IPS-15b (cell line): ENCODE results near the gene SMC1B.
A peak's percentile ranks its signal among the peaks of the same experiment; 100 is the strongest.

Source experiments
- H3K27me3 ChIP-seq: one replicate; pipeline ENCODE4 v1.6.1; 2013; ENCODE audit warnings: low read length; ENCODE audit not compliant: control insufficient read depth, insufficient read depth
- H3K36me3 ChIP-seq: one replicate; pipeline ENCODE4 v1.6.1; 2013; ENCODE audit warnings: low read length; ENCODE audit not compliant: control insufficient read depth, insufficient read depth
- H3K4me1 ChIP-seq: one replicate; pipeline ENCODE4 v1.6.1; 2013; ENCODE audit warnings: mild to moderate bottlenecking, low read length; ENCODE audit not compliant: control insufficient read depth, insufficient read depth
- H3K4me3 ChIP-seq: one replicate; pipeline ENCODE4 v1.5.1; 2013; ENCODE audit warnings: low read depth, low read length
- H3K9ac ChIP-seq: one replicate; pipeline ENCODE4 v1.6.1; 2013; ENCODE audit warnings: low read depth, mild to moderate bottlenecking, low read length
- H3K9me3 ChIP-seq: one replicate; pipeline ENCODE4 v1.6.1; 2013; ENCODE audit warnings: mild to moderate bottlenecking, low read length; ENCODE audit not compliant: control insufficient read depth, insufficient read depth

SMC1B gene

DNA sequence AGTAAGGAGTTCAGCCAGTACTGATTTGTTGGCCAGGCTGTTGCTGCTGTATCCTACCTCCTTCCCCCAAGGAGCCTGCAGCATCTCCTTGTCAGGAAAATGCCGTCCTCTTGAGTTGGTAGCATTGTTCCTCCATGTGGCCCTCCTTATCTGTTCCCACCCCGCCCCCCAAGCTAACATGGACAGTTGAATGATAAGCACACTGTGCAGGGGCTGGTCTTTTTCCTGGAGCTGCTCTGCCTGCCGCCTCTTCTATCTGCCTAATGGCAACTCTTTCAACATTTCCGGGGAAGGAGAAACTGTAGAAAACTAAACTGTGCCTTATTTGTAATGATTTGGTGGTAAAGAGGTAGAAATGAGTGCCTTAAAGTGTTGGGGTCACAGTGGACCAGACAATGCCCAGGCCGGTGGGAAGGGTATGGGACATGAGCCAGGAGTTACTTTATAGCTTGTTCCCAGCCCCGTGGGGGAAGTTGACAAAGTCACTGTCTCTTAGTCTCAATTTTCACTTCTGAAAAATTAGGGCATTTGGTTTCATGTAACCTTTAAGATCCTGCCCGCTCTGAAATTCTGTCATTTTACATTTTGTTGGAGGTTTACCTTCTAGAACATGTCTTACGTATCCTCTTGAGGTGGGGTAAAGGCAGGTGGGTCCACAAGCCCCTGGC is 99.2 kb downstream of the SMC1B start:
- Histone ChIP-seq H3K9ac (no peak overlapping the region), H3K36me3 (no peaks in the 10 kb centered on the region), H3K9me3 (no peaks in the 10 kb centered on the region), H3K4me1 (peaks cover 9% of the 10 kb centered on the region), H3K27me3 (peaks cover 5% of the 10 kb centered on the region), H3K4me3 (no peak overlapping the region)

GRCh38 chr22:45312856-45313255 is 100.5 kb downstream of the SMC1B start:
- H3K36me3 ChIP-seq = no peaks in the 10 kb centered on the region
- no peaks in the 10 kb centered on the region for H3K9me3 ChIP-seq
- peaks cover 5% of the 10 kb centered on the region for H3K27me3 ChIP-seq
- no peak overlapping the region for H3K9ac ChIP-seq
- peaks cover 4% of the 10 kb centered on the region for H3K4me1 ChIP-seq
- H3K4me3 ChIP-seq = no peak overlapping the region

GRCh38 chr22:45312415-45312814 is 101.0 kb downstream of the SMC1B start:
- Histone ChIP-seq H3K4me3 (no peak overlapping the region), H3K9me3 (no peaks in the 10 kb centered on the region), H3K27me3 (peaks cover 5% of the 10 kb centered on the region), H3K4me1 (peaks cover 3% of the 10 kb centered on the region), H3K9ac (no peak overlapping the region), H3K36me3 (no peaks in the 10 kb centered on the region)

GRCh38 chr22:45310977-45311531 is 102.3 kb downstream of the SMC1B start:
- H3K4me3 ChIP-seq = peak overlapping the region; percentile 70
- H3K4me1 ChIP-seq = peaks cover 3% of the 10 kb centered on the region
- peak overlapping the region; percentile 54 for H3K9ac ChIP-seq
- H3K36me3 ChIP-seq = no peaks in the 10 kb centered on the region
- H3K9me3 ChIP-seq = no peaks in the 10 kb centered on the region
- H3K27me3 ChIP-seq = peaks cover 5% of the 10 kb centered on the region

DNA sequence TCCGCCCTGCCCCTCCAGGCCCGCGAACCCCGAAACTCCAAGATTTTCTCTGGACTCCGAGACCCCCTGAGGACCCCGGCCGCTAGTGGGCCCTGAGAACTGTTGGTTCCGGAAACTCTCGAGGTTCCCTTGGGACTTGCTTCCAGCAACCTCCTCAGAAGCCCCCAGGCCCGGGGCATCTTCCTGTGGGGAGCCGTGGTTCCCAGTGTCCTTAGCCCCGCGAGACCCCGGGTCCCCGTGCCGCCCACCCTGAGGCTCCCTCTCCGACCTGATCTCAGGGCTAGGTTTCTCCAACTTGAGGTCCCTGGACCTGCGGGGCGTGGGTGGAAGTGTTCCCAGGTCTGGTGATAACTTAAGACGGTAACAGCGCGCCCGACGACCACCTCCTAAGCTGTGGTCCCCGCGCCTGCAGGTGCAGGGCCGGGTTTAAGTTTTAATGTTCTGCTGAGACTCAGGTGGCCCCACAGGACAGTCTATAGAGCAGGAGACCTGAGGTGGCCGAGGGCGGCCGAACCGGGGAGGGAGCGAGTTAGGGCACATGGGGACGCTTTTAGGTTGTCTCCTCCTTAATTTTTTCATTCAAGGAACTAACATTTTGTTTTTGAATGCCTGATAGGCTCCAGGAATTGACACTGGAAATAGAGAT is 102.9 kb downstream of the SMC1B start:
- Histone ChIP-seq H3K36me3 (no peaks in the 10 kb centered on the region), H3K27me3 (peaks cover 5% of the 10 kb centered on the region), H3K9ac (peak overlapping the region; percentile 54), H3K9me3 (no peaks in the 10 kb centered on the region), H3K4me1 (peaks cover 3% of the 10 kb centered on the region), H3K4me3 (peak overlapping the region; percentile 70)

DNA sequence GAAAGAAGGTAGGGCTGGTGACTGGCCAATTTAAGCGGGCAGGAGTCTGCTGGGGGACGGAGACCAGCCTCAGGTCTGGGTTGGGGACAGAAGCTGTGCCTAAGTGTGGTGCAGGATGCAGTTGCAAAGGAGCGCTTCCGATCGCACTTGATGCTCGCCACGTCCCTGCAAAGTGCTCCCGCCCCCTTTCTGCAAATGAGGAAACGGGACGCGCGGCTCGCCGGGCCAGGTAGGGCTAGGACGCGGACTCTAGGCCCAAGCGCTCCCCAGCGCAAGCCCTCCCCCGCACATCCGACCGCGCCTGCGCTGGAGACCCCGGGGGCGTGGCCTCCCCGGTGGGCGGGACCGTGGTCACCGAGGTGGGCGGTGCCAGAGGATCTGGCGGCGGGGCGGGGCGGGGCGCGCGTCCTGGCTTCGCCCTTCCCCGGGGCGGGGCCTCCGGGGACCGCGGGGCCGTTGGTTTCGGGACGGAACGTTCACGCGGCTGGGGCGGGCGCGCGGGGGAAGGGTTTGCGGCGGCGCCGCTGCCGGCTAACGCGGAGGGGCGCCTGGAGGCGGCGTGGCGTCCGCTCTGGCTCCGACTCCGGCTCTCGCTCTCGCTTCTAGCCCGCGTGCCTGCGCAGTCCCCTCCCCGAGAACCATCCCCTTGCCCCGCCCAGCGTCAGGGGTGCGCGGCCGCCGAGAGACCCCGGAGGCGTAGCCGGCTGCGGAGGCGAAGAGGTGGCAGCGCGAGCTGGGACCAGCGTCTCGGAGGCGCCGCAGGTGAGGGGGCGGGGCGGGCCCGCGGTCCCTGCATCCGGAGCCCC is 103.8 kb downstream of the SMC1B start, which contains the start of gene FAM118A:
TSS of gene FAM118A (plus strand) at position 513 of the 806 bp plus-strand sequence. CDS start 12,446 bp downstream, outside the sequence.
- H3K9ac ChIP-seq = peak within 1 kb of the TSS; percentile 85
- H3K36me3 ChIP-seq = no peaks in the 10 kb centered on the region
- H3K4me1 ChIP-seq = peaks cover 3% of the 10 kb centered on the region
- peak within 1 kb of the TSS; percentile 85 for H3K4me3 ChIP-seq
- H3K27me3 ChIP-seq = peaks cover 5% of the 10 kb centered on the region
- no peaks in the 10 kb centered on the region for H3K9me3 ChIP-seq

DNA sequence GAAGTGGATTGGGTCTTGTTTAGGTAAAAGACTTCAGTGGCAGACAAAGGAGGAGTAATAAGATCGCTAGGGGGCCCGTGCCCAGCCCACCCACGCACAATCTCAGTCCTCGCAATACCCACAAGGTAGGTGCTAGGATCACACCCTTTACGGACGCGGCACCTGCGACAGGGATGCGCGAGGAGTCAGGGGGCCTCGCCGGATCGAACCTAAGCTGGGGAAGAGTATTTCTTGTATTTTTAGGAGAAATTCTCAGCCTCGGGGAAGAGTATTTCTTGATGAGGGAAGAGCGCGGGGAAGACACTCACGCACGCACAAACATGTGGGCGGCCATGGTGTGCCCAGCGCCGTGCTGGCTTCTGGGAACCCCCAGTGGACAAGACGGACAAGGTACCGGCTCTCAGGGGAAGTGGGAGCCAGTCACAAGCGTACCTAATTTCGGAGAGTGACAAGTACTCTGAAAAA is 104.4 kb downstream of the SMC1B start:
- H3K4me1 ChIP-seq = peaks cover 3% of the 10 kb centered on the region
- no peaks in the 10 kb centered on the region for H3K36me3 ChIP-seq
- peak overlapping the region; percentile 85 for H3K4me3 ChIP-seq
- peaks cover 5% of the 10 kb centered on the region for H3K27me3 ChIP-seq
- H3K9me3 ChIP-seq = no peaks in the 10 kb centered on the region
- H3K9ac ChIP-seq = peak overlapping the region; percentile 85

GRCh38 chr22:45308391-45308956 is 104.9 kb downstream of the SMC1B start:
- H3K4me3 ChIP-seq = peak overlapping the region; percentile 85
- H3K9me3 ChIP-seq = no peaks in the 10 kb centered on the region
- H3K36me3 ChIP-seq = no peaks in the 10 kb centered on the region
- peaks cover 5% of the 10 kb centered on the region for H3K27me3 ChIP-seq
- H3K4me1 ChIP-seq = peaks cover 3% of the 10 kb centered on the region
- H3K9ac ChIP-seq = no peak overlapping the region

- Histone ChIP-seq H3K4me1 (peaks cover 3% of the 10 kb centered on the region), H3K36me3 (no peaks in the 10 kb centered on the region)
These were observed 107.3 kb downstream of the SMC1B start for GRCh38 chr22:45306139-45306538.

DNA sequence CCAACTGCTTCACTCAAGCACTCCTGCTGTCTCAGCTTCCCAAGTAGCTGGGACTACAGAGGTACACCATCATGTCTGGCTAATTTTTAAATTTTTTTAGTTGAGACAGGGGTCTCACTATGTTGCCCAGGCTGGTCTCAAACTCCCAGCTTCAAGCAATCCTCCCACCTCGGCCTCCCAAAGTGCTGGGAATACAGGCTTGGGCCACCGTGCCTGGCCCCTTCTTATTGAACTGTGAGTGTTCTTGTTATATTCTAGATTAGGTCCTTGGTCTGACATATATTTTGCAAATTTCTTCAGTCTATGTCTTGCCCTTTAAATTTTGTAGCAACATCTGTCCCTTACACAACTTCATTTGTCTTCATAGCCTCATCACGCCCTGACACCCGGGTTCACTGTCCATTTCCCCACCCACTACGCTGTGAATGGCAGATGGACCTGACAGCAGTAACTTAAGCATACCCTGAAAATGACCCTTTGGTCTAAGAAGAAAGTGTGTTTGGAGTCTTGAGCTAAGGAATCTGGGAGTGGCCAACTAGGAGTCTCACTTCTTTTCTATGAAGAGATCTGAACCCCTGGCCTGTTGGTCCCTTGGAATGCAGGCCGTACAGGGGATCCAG is 107.8 kb downstream of the SMC1B start:
- Histone ChIP-seq H3K36me3 (no peaks in the 10 kb centered on the region), H3K27me3 (peaks cover under 1% of the 10 kb centered on the region), H3K9ac (no peak overlapping the region), H3K4me3 (no peak overlapping the region), H3K4me1 (no peaks in the 10 kb centered on the region), H3K9me3 (no peaks in the 10 kb centered on the region)

More at GRCh38 chr22:45306139-45306538, 107.3 kb downstream of the SMC1B start:
- H3K27me3 ChIP-seq = peaks cover 4% of the 10 kb centered on the region
- no peak overlapping the region for H3K9ac ChIP-seq
- no peak overlapping the region for H3K4me3 ChIP-seq
- H3K9me3 ChIP-seq = no peaks in the 10 kb centered on the region

DNA sequence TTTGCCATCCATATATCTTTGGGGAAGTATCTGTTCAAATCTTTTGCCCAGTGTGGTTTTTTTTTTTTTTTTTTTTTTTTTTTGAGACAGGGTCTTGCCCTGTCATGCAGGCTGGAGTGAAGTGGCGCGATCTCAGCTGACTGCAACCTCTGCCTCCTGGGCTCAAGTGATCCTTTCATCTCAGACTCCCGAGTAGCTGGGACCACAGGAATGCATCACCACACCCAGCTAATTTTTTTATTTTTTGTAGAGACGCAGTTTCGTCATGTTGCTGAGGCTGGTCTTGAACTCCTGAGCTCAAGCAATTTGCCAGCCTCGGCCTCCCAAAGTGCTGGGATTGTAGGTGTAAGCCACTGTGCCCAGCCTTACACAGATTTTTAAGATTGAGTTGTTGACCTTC is 108.4 kb downstream of the SMC1B start:
- Histone ChIP-seq H3K4me1 (no peaks in the 10 kb centered on the region), H3K27me3 (no peaks in the 10 kb centered on the region), H3K36me3 (no peaks in the 10 kb centered on the region)

More for the DNA sequence above, 108.4 kb downstream of the SMC1B start:
- H3K4me3 ChIP-seq = no peak overlapping the region
- no peak overlapping the region for H3K9ac ChIP-seq
- H3K9me3 ChIP-seq = no peaks in the 10 kb centered on the region
